ENCODE measurements around the gene TEX26.
"Not testable (repeated sequence)": the region's sequence is repeated elsewhere in the genome, so short reads cannot be mapped to it uniquely, and the experiment has no call there.

The TEX26 gene

DNA sequence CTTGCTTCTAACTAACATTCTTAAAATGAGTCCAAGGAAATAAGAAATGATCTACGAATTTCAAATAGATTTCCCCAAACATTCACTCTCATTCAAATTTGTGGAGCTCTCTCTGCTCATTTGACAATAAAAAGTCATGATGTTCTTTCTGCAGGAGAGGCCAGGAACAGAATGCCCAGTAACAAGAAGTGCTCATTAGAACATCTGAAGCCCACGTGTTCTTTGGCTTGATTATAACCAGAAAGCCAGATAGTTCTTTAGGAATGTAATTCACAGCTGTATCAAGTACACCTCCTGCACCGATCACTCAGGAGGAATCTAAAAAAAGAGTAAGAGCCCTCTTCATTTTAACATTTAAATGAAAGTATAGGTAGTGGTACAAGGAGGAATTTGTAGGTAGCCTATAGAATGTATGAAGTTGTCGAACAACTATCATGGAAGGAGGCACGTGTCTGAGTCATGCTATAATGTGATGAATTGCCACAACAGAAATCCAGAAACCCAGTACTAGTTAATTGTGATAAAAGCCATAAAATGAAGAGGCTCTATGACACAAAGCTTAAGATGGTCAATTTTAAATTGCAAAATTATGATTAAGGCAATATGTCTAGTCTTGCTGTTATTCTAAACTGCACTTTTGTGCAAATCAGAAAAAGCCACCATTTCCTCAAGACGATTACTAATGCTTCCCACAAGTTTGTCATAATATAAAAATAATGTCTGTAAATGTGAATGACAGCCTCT, 13.6 kb upstream of the TEX26 start:
- no peak for DNase-seq
- no peak overlapping the region for H3K27ac ChIP-seq (ENCODE audit: insufficient read depth, low read length, poor library complexity, severe bottlenecking)
- H3K9me3 ChIP-seq (ENCODE audit: control insufficient read depth, low read length), result no peaks in the 10 kb centered on the region
- no peaks in the 10 kb centered on the region for H3K27me3 ChIP-seq (replicated peaks; ENCODE audit: control insufficient read depth, insufficient read depth, low read length, poor library complexity, severe bottlenecking)
- no peak overlapping the region for H3K4me3 ChIP-seq (ENCODE audit: insufficient read depth, low read depth, low read length, poor library complexity, severe bottlenecking)
- H3K4me1 ChIP-seq (ENCODE audit: control insufficient read depth, insufficient read depth, low read length, poor library complexity, severe bottlenecking), result no peaks in the 10 kb centered on the region
- no peaks in the 10 kb centered on the region for H3K36me3 ChIP-seq (ENCODE audit: control insufficient read depth, insufficient read depth, low read length)

GRCh38 chr13:30920162-30920909, 12.1 kb upstream of the TEX26 start:
- H3K4me3 ChIP-seq (ENCODE audit: insufficient read depth, low read depth, low read length, poor library complexity, severe bottlenecking), result no peak overlapping the region
- DNase-seq, result no peak
- no peaks in the 10 kb centered on the region for H3K27me3 ChIP-seq (replicated peaks; ENCODE audit: control insufficient read depth, insufficient read depth, low read length, poor library complexity, severe bottlenecking)
- no peak overlapping the region for H3K27ac ChIP-seq (ENCODE audit: insufficient read depth, low read length, poor library complexity, severe bottlenecking)
- no peaks in the 10 kb centered on the region for H3K9me3 ChIP-seq (ENCODE audit: control insufficient read depth, low read length)
- no peaks in the 10 kb centered on the region for H3K4me1 ChIP-seq (ENCODE audit: control insufficient read depth, insufficient read depth, low read length, poor library complexity, severe bottlenecking)
- no peaks in the 10 kb centered on the region for H3K36me3 ChIP-seq (ENCODE audit: control insufficient read depth, insufficient read depth, low read length)

GRCh38 chr13:30923418-30923817, 9.0 kb upstream of the TEX26 start:
- Histone ChIP-seq H3K27ac (ENCODE audit: insufficient read depth, low read length, poor library complexity, severe bottlenecking) (no peak overlapping the region), H3K9me3 (ENCODE audit: control insufficient read depth, low read length) (no peaks in the 10 kb centered on the region), H3K4me1 (ENCODE audit: control insufficient read depth, insufficient read depth, low read length, poor library complexity, severe bottlenecking) (no peaks in the 10 kb centered on the region), H3K36me3 (ENCODE audit: control insufficient read depth, insufficient read depth, low read length) (no peaks in the 10 kb centered on the region), H3K27me3 (replicated peaks; ENCODE audit: control insufficient read depth, insufficient read depth, low read length, poor library complexity, severe bottlenecking) (no peaks in the 10 kb centered on the region), H3K4me3 (ENCODE audit: insufficient read depth, low read depth, low read length, poor library complexity, severe bottlenecking) (no peak overlapping the region)
- no peak for DNase-seq

GRCh38 chr13:30924721-30925120, 7.7 kb upstream of the TEX26 start:
- Histone ChIP-seq H3K4me3 (ENCODE audit: insufficient read depth, low read depth, low read length, poor library complexity, severe bottlenecking) (no peak overlapping the region), H3K4me1 (ENCODE audit: control insufficient read depth, insufficient read depth, low read length, poor library complexity, severe bottlenecking) (no peaks in the 10 kb centered on the region), H3K27me3 (replicated peaks; ENCODE audit: control insufficient read depth, insufficient read depth, low read length, poor library complexity, severe bottlenecking) (no peaks in the 10 kb centered on the region), H3K36me3 (ENCODE audit: control insufficient read depth, insufficient read depth, low read length) (no peaks in the 10 kb centered on the region), H3K27ac (ENCODE audit: insufficient read depth, low read length, poor library complexity, severe bottlenecking) (no peak overlapping the region), H3K9me3 (ENCODE audit: control insufficient read depth, low read length) (no peaks in the 10 kb centered on the region)
- DNase-seq, result no peak

GRCh38 chr13:30925429-30925828, 7.0 kb upstream of the TEX26 start:
- Histone ChIP-seq H3K4me3 (ENCODE audit: insufficient read depth, low read depth, low read length, poor library complexity, severe bottlenecking) (no peak overlapping the region), H3K36me3 (ENCODE audit: control insufficient read depth, insufficient read depth, low read length) (no peaks in the 10 kb centered on the region), H3K4me1 (ENCODE audit: control insufficient read depth, insufficient read depth, low read length, poor library complexity, severe bottlenecking) (no peaks in the 10 kb centered on the region), H3K27me3 (replicated peaks; ENCODE audit: control insufficient read depth, insufficient read depth, low read length, poor library complexity, severe bottlenecking) (no peaks in the 10 kb centered on the region), H3K27ac (ENCODE audit: insufficient read depth, low read length, poor library complexity, severe bottlenecking) (no peak overlapping the region), H3K9me3 (ENCODE audit: control insufficient read depth, low read length) (no peaks in the 10 kb centered on the region)
- no peak for DNase-seq

DNA sequence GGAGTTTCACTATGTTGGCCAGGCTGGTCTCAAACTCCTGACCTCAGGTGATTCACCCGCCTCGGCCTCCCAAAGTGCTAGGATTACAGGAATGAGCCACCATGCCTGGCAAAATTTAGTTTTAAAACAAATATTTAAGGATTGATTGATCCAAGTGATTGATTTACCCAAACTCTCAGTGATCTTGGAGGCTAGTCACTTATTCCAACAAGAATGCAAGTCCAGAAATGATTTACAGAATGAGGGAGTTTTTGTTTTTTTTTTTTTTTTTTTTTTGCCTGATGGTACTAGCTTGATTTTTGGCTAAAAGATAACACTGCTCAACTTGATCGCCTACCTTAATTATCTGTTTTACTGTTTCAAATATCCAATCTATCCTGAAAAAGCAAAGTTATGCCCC, 5.7 kb upstream of the TEX26 start:
- no peak for DNase-seq
- no peaks in the 10 kb centered on the region for H3K36me3 ChIP-seq (ENCODE audit: control insufficient read depth, insufficient read depth, low read length)

GRCh38 chr13:30927188-30927587, 5.3 kb upstream of the TEX26 start:
- not testable (repeated sequence) for DNase-seq; H3K9me3 ChIP-seq (ENCODE audit: control insufficient read depth, low read length); H3K4me3 ChIP-seq (ENCODE audit: insufficient read depth, low read depth, low read length, poor library complexity, severe bottlenecking); H3K27ac ChIP-seq (ENCODE audit: insufficient read depth, low read length, poor library complexity, severe bottlenecking); H3K36me3 ChIP-seq (ENCODE audit: control insufficient read depth, insufficient read depth, low read length); H3K27me3 ChIP-seq (replicated peaks; ENCODE audit: control insufficient read depth, insufficient read depth, low read length, poor library complexity, severe bottlenecking); H3K4me1 ChIP-seq (ENCODE audit: control insufficient read depth, insufficient read depth, low read length, poor library complexity, severe bottlenecking)

More for the DNA sequence above, 5.7 kb upstream of the TEX26 start:
- Histone ChIP-seq H3K4me3 (ENCODE audit: insufficient read depth, low read depth, low read length, poor library complexity, severe bottlenecking) (no peak overlapping the region), H3K27ac (ENCODE audit: insufficient read depth, low read length, poor library complexity, severe bottlenecking) (no peak overlapping the region), H3K4me1 (ENCODE audit: control insufficient read depth, insufficient read depth, low read length, poor library complexity, severe bottlenecking) (no peaks in the 10 kb centered on the region), H3K9me3 (ENCODE audit: control insufficient read depth, low read length) (no peaks in the 10 kb centered on the region), H3K27me3 (replicated peaks; ENCODE audit: control insufficient read depth, insufficient read depth, low read length, poor library complexity, severe bottlenecking) (no peaks in the 10 kb centered on the region)

DNA sequence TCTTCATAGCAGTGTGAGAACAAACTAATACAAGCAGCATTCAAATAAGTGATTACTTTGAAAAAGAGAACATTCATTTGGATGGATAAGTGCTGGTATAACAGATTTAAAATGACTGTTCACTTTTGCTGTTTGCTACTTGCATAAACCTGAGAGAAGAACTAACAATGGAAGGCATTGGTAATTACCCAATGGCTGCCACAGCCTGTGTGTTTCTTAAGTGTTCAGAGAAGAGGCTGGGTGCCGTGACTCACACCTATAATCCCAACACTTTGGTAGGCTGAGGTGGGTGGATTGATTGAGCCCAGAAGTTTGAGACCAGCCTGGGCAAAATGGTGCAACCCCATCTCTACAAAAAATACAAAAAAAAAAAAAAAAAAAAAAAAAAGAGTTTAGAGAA, 4.9 kb upstream of the TEX26 start:
- no peaks in the 10 kb centered on the region for H3K36me3 ChIP-seq (ENCODE audit: control insufficient read depth, insufficient read depth, low read length)
- no peaks in the 10 kb centered on the region for H3K27me3 ChIP-seq (replicated peaks; ENCODE audit: control insufficient read depth, insufficient read depth, low read length, poor library complexity, severe bottlenecking)
- H3K9me3 ChIP-seq (ENCODE audit: control insufficient read depth, low read length), result no peaks in the 10 kb centered on the region
- H3K4me1 ChIP-seq (ENCODE audit: control insufficient read depth, insufficient read depth, low read length, poor library complexity, severe bottlenecking), result no peaks in the 10 kb centered on the region
- no peak overlapping the region for H3K4me3 ChIP-seq (ENCODE audit: insufficient read depth, low read depth, low read length, poor library complexity, severe bottlenecking)
- H3K27ac ChIP-seq (ENCODE audit: insufficient read depth, low read length, poor library complexity, severe bottlenecking), result no peak overlapping the region
- no peak for DNase-seq

GRCh38 chr13:30928978-30929377, 3.5 kb upstream of the TEX26 start:
- no peak overlapping the region for H3K27ac ChIP-seq (ENCODE audit: insufficient read depth, low read length, poor library complexity, severe bottlenecking)
- H3K36me3 ChIP-seq (ENCODE audit: control insufficient read depth, insufficient read depth, low read length), result no peaks in the 10 kb centered on the region
- H3K9me3 ChIP-seq (ENCODE audit: control insufficient read depth, low read length), result no peaks in the 10 kb centered on the region
- H3K4me1 ChIP-seq (ENCODE audit: control insufficient read depth, insufficient read depth, low read length, poor library complexity, severe bottlenecking), result no peaks in the 10 kb centered on the region
- no peaks in the 10 kb centered on the region for H3K27me3 ChIP-seq (replicated peaks; ENCODE audit: control insufficient read depth, insufficient read depth, low read length, poor library complexity, severe bottlenecking)
- DNase-seq, result no peak
- H3K4me3 ChIP-seq (ENCODE audit: insufficient read depth, low read depth, low read length, poor library complexity, severe bottlenecking), result no peak overlapping the region

DNA sequence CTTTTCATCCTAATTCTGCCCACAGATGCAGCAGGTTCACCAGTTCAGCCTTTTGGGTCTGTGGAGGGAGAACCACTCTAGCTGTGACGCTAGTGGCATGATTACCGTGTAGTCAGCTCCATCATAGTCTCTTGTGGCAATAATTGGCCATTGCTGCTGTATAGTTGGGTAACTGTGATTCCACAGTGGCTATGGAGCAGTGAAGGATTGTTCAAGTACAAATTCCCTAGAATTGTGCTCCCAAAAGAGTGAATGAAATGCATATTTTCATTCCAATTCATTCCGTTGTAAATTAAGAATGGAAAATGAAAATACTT, 856 bp downstream of the TEX26 start:
- Histone ChIP-seq H3K36me3 (ENCODE audit: control insufficient read depth, insufficient read depth, low read length) (no peaks in the 10 kb centered on the region), H3K27ac (ENCODE audit: insufficient read depth, low read length, poor library complexity, severe bottlenecking) (no peak overlapping the region), H3K27me3 (replicated peaks; ENCODE audit: control insufficient read depth, insufficient read depth, low read length, poor library complexity, severe bottlenecking) (no peaks in the 10 kb centered on the region), H3K4me3 (ENCODE audit: insufficient read depth, low read depth, low read length, poor library complexity, severe bottlenecking) (no peak overlapping the region), H3K9me3 (ENCODE audit: control insufficient read depth, low read length) (no peaks in the 10 kb centered on the region), H3K4me1 (ENCODE audit: control insufficient read depth, insufficient read depth, low read length, poor library complexity, severe bottlenecking) (no peaks in the 10 kb centered on the region)
- no peak for DNase-seq
